SK-N-SH (cell line): ENCODE results near the gene POU6F1. TPM values are rescaled to one million over a fixed set of nuclear protein-coding genes. Genes with fewer than 3 reads are reported as not detected.

Source experiments
- CTCF ChIA-PET: fragments of 300-600, 350-600 bp; formaldehyde crosslinking; extraction: SDS; loops from one replicate; lab custom pipeline; 2021; lab: Yijun Ruan, JAX
- POLR2A ChIA-PET: fragments of 350-600 bp; sonication (Branson Sonifier 250); formaldehyde crosslinking; extraction: SDS; loops from one replicate; lab custom pipeline; 2020; ENCODE audit warnings: antibody characterized with exemption, inconsistent platforms; lab: Yijun Ruan, JAX
- DNase-seq: peaks from one replicate; pipeline ENCODE4 v3.0.0; 2012
- H2AFZ ChIP-seq: fragments of 200-600 bp; sonication (generic); 2 replicates; pipeline ENCODE4 v1.8.1; 2016; ENCODE audit warnings: antibody characterized with exemption, mild to moderate bottlenecking, low read depth
- H3F3A ChIP-seq: fragments of 200-600 bp; sonication (generic); replicated peaks from 2 replicates; pipeline ENCODE3; 2016; ENCODE audit warnings: antibody characterized with exemption, mild to moderate bottlenecking; ENCODE audit not compliant: insufficient read depth
- H3K27ac ChIP-seq, 2 experiments: fragments of 200-500 bp in 1 of 2; fragments of 200-600 bp in 1 of 2; sonication (Bioruptor generic) in 1 of 2; sonication (generic), shearing (Covaris generic) in 1 of 2; 2 replicates each; pipeline versions ENCODE4 v1.5.1 to v1.6.1; 2014 to 2016; ENCODE audit warnings: low read depth in 2 of 2, inconsistent platforms in 1 of 2, low read length in 1 of 2, mild to moderate bottlenecking in 1 of 2, mixed read lengths in 1 of 2
- H3K27me3 ChIP-seq: fragments of 200-600 bp; sonication (generic), shearing (Covaris generic); 2 replicates; pipeline ENCODE4 v1.6.1; 2016; ENCODE audit warnings: mixed run types; ENCODE audit not compliant: insufficient read depth
- H3K36me3 ChIP-seq, 2 experiments: fragments of 200-500 bp in 1 of 2; fragments of 200-600 bp in 1 of 2; sonication (Bioruptor generic) in 1 of 2; sonication (generic) in 1 of 2; replicated peaks in 1 of 2; 2 replicates each; pipeline versions ENCODE3 to v1.5.1; 2014 to 2016; ENCODE audit warnings: low read length in 1 of 2, mild to moderate bottlenecking in 1 of 2; ENCODE audit not compliant: insufficient read depth in 2 of 2, control insufficient read depth in 1 of 2
- H3K4me1 ChIP-seq, 2 experiments: fragments of 200-500 bp in 1 of 2; fragments of 200-600 bp in 1 of 2; sonication (Bioruptor generic) in 1 of 2; sonication (generic), shearing (Covaris generic) in 1 of 2; 2 replicates each; pipeline versions ENCODE4 v1.5.1 to v1.6.1; 2014 to 2016; ENCODE audit warnings: low read depth in 1 of 2, low read length in 1 of 2, mixed run types in 1 of 2; ENCODE audit not compliant: insufficient read depth in 2 of 2, control insufficient read depth in 1 of 2
- H3K4me2 ChIP-seq: fragments of 200-600 bp; sonication (generic), shearing (Covaris generic); 2 replicates; pipeline ENCODE4 v1.6.1; 2017; ENCODE audit warnings: mixed run types
- H3K4me3 ChIP-seq, 2 experiments: fragments of 200-500 bp in 1 of 2; fragments of 200-600 bp in 1 of 2; sonication (Bioruptor generic) in 1 of 2; sonication (generic), shearing (Covaris generic) in 1 of 2; 2 replicates each; pipeline versions ENCODE4 v1.5.1 to v1.8.1; 2014 to 2016; ENCODE audit warnings: low read depth in 2 of 2, inconsistent platforms in 1 of 2, low read length in 1 of 2, mild to moderate bottlenecking in 1 of 2, mixed read lengths in 1 of 2, moderate library complexity in 1 of 2
- H3K79me2 ChIP-seq: fragments of 200-600 bp; sonication (generic); 2 replicates; pipeline ENCODE4 v1.8.1; 2017; ENCODE audit warnings: mild to moderate bottlenecking; ENCODE audit not compliant: insufficient read depth
- H3K9ac ChIP-seq: fragments of 200-600 bp; sonication (generic); 2 replicates; pipeline ENCODE4 v1.6.1; 2017; ENCODE audit warnings: mixed run types
- H3K9me2 ChIP-seq: fragments of 200-600 bp; sonication (generic); 2 replicates; pipeline ENCODE4 v1.6.1; 2017; ENCODE audit warnings: mixed run types
- H3K9me3 ChIP-seq: fragments of 200-600 bp; sonication (generic); 2 replicates; pipeline ENCODE4 v1.6.1; 2017; ENCODE audit warnings: mixed run types, mild to moderate bottlenecking, moderate library complexity
- H4K20me1 ChIP-seq: fragments of 200-600 bp; sonication (generic); 2 replicates; pipeline ENCODE4 v1.6.1; 2017; ENCODE audit warnings: mild to moderate bottlenecking, mixed run types; ENCODE audit not compliant: insufficient read depth
- CHD2 ChIP-seq: fragments of 150-350 bp; IDR thresholded peaks from 2 replicates; pipeline ENCODE4 v1.6.1; 2018; ENCODE audit warnings: low read length; ENCODE audit not compliant: partially characterized antibody
- FOXJ3 ChIP-seq: sonication (generic); formaldehyde crosslinking; IDR thresholded peaks from 2 replicates; pipeline ENCODE4 v1.5.1; 2020; ENCODE audit warnings: mild to moderate bottlenecking, missing genetic modification reagents
- MXI1 ChIP-seq: IDR thresholded peaks from 2 replicates; pipeline ENCODE4 v1.6.1; 2012; ENCODE audit warnings: mild to moderate bottlenecking, low read depth, low read length, improper control_type of control experiment
- NFIC ChIP-seq: IDR thresholded peaks from 2 replicates; pipeline ENCODE4 v1.4.0; 2012; ENCODE audit warnings: borderline replicate concordance
- NRF1 ChIP-seq: IDR thresholded peaks from 2 replicates; pipeline ENCODE4 v1.6.1; 2012; ENCODE audit warnings: low read depth, mild to moderate bottlenecking, low read length
- RAD21 ChIP-seq: IDR thresholded peaks from 2 replicates; pipeline ENCODE4 v1.6.1; 2012; ENCODE audit warnings: mild to moderate bottlenecking, low read length
- SMC3 ChIP-seq: IDR thresholded peaks from 2 replicates; pipeline ENCODE4 v1.6.1; 2012; ENCODE audit warnings: low read depth, low read length, improper control_type of control experiment
- TCF12 ChIP-seq: IDR thresholded peaks from 2 replicates; pipeline ENCODE4 v1.4.0; 2012
- WGBS: methylation state at CpG from one replicate; pipeline ENCODE4 v1.1.6; 2017; ENCODE audit warnings: low lambda C conversion rate; 5-methylcytosine and 5-hydroxymethylcytosine counted together
- polyA plus RNA-seq, 3 experiments: library from polyadenylated mRNA; depleted of rRNA; stranded (reverse); fragments of >200 nt; gene quantifications; 2 replicates each; pipeline ENCODE4 v1.2.3, GENCODE V29; 2012
- TF ChIP-seq, protein P1 (sequence below): IDR thresholded peaks from 2 replicates; pipeline ENCODE4 v1.4.0; 2012; ENCODE audit warnings: low read depth
- TF ChIP-seq, protein P2 (sequence below): IDR thresholded peaks from 2 replicates; pipeline ENCODE4 v1.4.0; 2012; ENCODE audit warnings: low read depth, borderline replicate concordance
- TF ChIP-seq, protein P3 (sequence below): fragments of 200-600 bp; sonication (generic); IDR thresholded peaks from 2 replicates; pipeline ENCODE4 v1.6.1; 2017; ENCODE audit warnings: antibody characterized with exemption, mild to moderate bottlenecking, moderate library complexity

The POU6F1 gene
- polyA plus RNA-seq, 1 of the 3 experiments (the other 2 are of a cell fraction), result 1.9 TPM

DNA sequence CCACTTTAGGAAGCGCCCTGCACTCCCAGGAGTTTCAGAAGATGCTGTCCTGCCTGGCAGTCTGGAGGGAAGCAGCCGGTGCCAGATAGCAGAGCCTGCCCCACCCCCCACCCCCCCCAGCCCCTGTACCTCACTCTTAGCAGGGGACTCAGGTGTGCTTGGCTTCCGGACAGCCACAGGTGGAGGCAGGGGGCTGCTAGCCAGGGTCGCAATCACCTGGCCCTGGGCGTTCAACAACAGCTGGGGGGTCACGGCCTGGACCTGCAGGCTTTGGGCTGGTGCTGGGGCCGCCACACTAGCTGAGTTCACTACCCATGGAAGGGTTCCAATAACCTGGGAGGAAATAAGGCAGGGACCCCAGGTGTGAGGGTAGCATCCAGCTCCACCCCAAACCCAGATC, 22.0 kb downstream of the POU6F1 start:
- Histone ChIP-seq H3K27me3 (no peaks in the 10 kb centered on the region), H3K9me2 (no peaks in the 10 kb centered on the region), H4K20me1 (no peaks in the 10 kb centered on the region), H3K9me3 (no peaks in the 10 kb centered on the region), H2AFZ (no peak overlapping the region), H3K36me3 (no peaks in the 10 kb centered on the region), H3K4me3 (no peak overlapping the region)
- ChIA-PET CTCF (interaction anchor here (0.6 to 1.4 kb wide), 2 partner anchors 20 to 145 kb away, joined by 3 to 4 read pairs; no protein-coding TSS in a partner anchor), POLR2A (no interaction called here)
- no CpG with 5 or more reads among the region's 7 CpGs for WGBS
- peak; percentile 14 for DNase-seq
- TF ChIP-seq, protein P1, sequence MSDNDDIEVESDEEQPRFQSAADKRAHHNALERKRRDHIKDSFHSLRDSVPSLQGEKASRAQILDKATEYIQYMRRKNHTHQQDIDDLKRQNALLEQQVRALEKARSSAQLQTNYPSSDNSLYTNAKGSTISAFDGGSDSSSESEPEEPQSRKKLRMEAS, result no peak
- no peak for TF ChIP-seq MXI1
- no peak for TF ChIP-seq TCF12
- TF ChIP-seq RAD21, result no peak
- no peak for TF ChIP-seq NRF1
- TF ChIP-seq FOXJ3 (CRISPR knock-in tag), result no peak
- TF ChIP-seq CHD2, result no peak
- TF ChIP-seq NFIC, result no peak
- no peak for TF ChIP-seq SMC3
- TF ChIP-seq, protein P2, sequence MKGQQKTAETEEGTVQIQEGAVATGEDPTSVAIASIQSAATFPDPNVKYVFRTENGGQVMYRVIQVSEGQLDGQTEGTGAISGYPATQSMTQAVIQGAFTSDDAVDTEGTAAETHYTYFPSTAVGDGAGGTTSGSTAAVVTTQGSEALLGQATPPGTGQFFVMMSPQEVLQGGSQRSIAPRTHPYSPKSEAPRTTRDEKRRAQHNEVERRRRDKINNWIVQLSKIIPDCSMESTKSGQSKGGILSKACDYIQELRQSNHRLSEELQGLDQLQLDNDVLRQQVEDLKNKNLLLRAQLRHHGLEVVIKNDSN, result no peak
- TF ChIP-seq, all 33 proteins: peak for 0
- Histone ChIP-seq H3K4me1 (no peaks in the 10 kb centered on the region), H3K79me2 (no peaks in the 10 kb centered on the region), H3K9ac (no peak overlapping the region), H3K4me2 (no peak overlapping the region), H3K27ac (no peak overlapping the region), H3F3A (no peaks in the 10 kb centered on the region)

DNA sequence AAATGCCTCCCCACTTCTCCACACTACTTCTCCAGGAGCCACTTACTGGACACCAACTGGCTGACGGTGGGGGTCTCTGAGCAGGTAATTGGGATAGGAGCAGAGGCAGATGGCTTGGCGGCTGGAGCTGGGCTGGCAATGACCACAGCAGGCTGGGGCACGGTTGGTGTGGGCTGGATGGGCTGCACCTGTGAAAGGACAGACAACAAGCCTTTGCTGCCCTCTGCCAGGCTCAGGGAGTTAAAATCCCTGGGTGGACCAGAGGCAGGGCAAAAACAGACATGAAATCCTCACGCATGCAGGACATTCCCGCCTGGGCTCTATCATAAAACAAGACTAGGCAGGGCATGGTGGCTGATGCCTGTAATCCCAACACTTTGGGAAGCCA, 25.6 kb downstream of the POU6F1 start:
- Histone ChIP-seq H3F3A (no peaks in the 10 kb centered on the region), H3K36me3 (no peaks in the 10 kb centered on the region), H3K79me2 (no peaks in the 10 kb centered on the region), H3K27ac (no peak overlapping the region), H3K27me3 (no peaks in the 10 kb centered on the region), H3K9me3 (no peaks in the 10 kb centered on the region), H3K4me1 (no peaks in the 10 kb centered on the region), H4K20me1 (no peaks in the 10 kb centered on the region), H3K9me2 (no peaks in the 10 kb centered on the region), H3K4me3 (no peak overlapping the region), H3K9ac (no peak overlapping the region), H3K4me2 (no peak overlapping the region), H2AFZ (no peak overlapping the region)
- CTCF ChIA-PET, result no interaction called here
- peak; percentile 26; the same call in 1 of the 2 replicates for TF ChIP-seq RAD21
- TF ChIP-seq, protein P3, sequence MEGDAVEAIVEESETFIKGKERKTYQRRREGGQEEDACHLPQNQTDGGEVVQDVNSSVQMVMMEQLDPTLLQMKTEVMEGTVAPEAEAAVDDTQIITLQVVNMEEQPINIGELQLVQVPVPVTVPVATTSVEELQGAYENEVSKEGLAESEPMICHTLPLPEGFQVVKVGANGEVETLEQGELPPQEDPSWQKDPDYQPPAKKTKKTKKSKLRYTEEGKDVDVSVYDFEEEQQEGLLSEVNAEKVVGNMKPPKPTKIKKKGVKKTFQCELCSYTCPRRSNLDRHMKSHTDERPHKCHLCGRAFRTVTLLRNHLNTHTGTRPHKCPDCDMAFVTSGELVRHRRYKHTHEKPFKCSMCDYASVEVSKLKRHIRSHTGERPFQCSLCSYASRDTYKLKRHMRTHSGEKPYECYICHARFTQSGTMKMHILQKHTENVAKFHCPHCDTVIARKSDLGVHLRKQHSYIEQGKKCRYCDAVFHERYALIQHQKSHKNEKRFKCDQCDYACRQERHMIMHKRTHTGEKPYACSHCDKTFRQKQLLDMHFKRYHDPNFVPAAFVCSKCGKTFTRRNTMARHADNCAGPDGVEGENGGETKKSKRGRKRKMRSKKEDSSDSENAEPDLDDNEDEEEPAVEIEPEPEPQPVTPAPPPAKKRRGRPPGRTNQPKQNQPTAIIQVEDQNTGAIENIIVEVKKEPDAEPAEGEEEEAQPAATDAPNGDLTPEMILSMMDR, result no peak
- POLR2A ChIA-PET, result no interaction called here
- no peak for DNase-seq
- 90% methylated on average over 5 of the region's 5 CpGs for WGBS
